Calu3 (cell line): ENCODE results near the gene RPSA. TPM values are rescaled to one million over a fixed set of nuclear protein-coding genes. Genes with fewer than 3 reads are reported as not detected.

ENCODE experiments used
- BruUV-seq: library from RNA; stranded (reverse); fragments of 400-500 nt; replicated peaks from 2 replicates; lab custom pipeline; 2021; lab: Mats Ljungman, UMichigan
- CTCF ChIA-PET: fragments of 300-600 bp; sonication (Branson Sonifier 250); formaldehyde crosslinking; loops from one replicate; lab custom pipeline; 2022; ENCODE audit warnings: antibody characterized with exemption; lab: Charles Lee
- DNase-seq: peaks from one replicate; pipeline ENCODE4 v3.0.0; 2022
- H3K27ac Mint-ChIP-seq: one replicate; pipeline ENCODE4 v1.8.0; 2022; ENCODE audit warnings: mixed read lengths; ENCODE audit not compliant: unreplicated experiment
- H3K27me3 Mint-ChIP-seq: one replicate; pipeline ENCODE4 v1.8.0; 2022; ENCODE audit warnings: mixed read lengths; ENCODE audit not compliant: unreplicated experiment
- H3K36me3 Mint-ChIP-seq: one replicate; pipeline ENCODE4 v1.8.0; 2022; ENCODE audit warnings: mild to moderate bottlenecking, moderate library complexity, mixed read lengths; ENCODE audit not compliant: insufficient read depth, unreplicated experiment
- H3K4me1 Mint-ChIP-seq: one replicate; pipeline ENCODE4 v1.8.0; 2022; ENCODE audit warnings: mild to moderate bottlenecking, low read depth, mixed read lengths; ENCODE audit not compliant: unreplicated experiment
- H3K4me3 Mint-ChIP-seq: one replicate; pipeline ENCODE4 v1.8.0; 2022; ENCODE audit warnings: mild to moderate bottlenecking, low read depth, moderate library complexity, mixed read lengths; ENCODE audit not compliant: unreplicated experiment
- H3K9me3 Mint-ChIP-seq: one replicate; pipeline ENCODE4 v1.8.0; 2022; ENCODE audit warnings: low read depth, mixed read lengths; ENCODE audit not compliant: unreplicated experiment
- intact Hi-C: fragments of 100-400 bp; cut with micrococcal nuclease; formaldehyde crosslinking; loops from one replicate; pipeline ENCODE4 v1.10.0; 2022; ENCODE audit not compliant: unreplicated experiment
- total RNA-seq: library from RNA; stranded (reverse); gene quantifications from 2 replicates; pipeline ENCODE4 v1.2.3, GENCODE V29; 2022
- TF ChIP-seq, protein P1 (sequence below): fragments of 200-600 bp; IDR thresholded peaks from one replicate; pipeline ENCODE4 v1.8.0; 2022; ENCODE audit warnings: antibody characterized with exemption; ENCODE audit not compliant: unreplicated experiment

RPSA gene
- total RNA-seq, 1 experiment from 2014 or later = 904 TPM

DNA sequence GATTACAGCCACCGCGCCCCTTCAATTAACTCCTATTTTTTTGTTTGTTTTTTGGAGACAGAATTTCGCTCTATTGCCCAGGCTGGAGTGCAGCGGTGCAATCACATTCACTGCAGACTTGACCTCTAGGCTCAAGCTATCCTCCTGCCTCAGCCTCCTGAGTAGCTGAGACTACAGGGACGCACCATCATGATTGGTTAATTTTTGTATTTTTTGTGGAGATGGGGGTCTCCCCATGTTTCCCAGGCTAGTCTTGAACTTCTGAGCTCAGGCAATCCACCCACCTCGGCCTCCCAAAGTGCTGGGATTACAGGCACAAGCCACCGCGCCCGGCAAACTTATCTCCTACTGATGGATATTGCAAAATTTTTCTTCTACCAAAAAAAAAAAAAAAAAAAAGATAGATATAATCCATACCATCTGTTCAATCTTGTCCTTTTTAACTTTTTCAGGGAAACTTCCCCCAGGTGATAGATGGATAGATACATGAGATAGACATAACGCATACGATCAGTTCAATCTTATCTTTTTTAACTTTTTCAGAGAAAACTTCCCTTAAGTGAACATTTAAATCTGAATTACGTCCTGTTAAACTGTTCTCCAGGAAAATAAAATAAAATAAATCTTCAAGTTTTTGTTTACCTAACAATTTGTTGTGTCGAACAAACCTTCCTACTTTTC lies 693 bp upstream of the RPSA start:
- Mint-ChIP-seq H3K36me3 (peaks cover 48% of the 10 kb centered on the region), H3K4me3 (peak overlapping the region; percentile 91), H3K27ac (peak overlapping the region; percentile 100), H3K27me3 (no peaks in the 10 kb centered on the region), H3K4me1 (peaks cover 11% of the 10 kb centered on the region), H3K9me3 (no peaks in the 10 kb centered on the region)
- DNase-seq = no peak
- TF ChIP-seq, protein P1, sequence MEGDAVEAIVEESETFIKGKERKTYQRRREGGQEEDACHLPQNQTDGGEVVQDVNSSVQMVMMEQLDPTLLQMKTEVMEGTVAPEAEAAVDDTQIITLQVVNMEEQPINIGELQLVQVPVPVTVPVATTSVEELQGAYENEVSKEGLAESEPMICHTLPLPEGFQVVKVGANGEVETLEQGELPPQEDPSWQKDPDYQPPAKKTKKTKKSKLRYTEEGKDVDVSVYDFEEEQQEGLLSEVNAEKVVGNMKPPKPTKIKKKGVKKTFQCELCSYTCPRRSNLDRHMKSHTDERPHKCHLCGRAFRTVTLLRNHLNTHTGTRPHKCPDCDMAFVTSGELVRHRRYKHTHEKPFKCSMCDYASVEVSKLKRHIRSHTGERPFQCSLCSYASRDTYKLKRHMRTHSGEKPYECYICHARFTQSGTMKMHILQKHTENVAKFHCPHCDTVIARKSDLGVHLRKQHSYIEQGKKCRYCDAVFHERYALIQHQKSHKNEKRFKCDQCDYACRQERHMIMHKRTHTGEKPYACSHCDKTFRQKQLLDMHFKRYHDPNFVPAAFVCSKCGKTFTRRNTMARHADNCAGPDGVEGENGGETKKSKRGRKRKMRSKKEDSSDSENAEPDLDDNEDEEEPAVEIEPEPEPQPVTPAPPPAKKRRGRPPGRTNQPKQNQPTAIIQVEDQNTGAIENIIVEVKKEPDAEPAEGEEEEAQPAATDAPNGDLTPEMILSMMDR = no peak
- TSS peak; percentile 89 for BruUV-seq
- CTCF ChIA-PET = interaction anchor here (0.6 to 0.7 kb wide), 2 partner anchors 19 to 97 kb away, joined by 4 to 5 read pairs; no protein-coding TSS in a partner anchor
- intact Hi-C loops = no loop called here

DNA sequence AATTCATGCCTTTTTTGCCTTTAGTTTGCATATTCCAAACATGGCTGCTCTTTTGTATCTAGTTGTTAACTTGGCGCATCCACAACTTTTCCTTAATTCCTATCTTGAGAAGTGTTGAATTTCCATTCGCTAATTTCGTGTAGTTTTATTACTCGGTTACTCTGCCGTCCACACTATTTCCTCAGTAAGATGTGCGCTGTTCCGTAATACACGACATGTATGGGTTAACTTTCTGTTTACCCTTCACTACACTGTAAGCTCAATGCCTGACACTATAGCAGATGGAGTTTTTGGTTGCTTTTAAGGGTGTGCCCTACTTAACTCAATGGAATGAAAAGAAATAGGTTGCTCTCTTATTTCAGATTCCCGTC lies 724 bp downstream of the RPSA start:
- Mint-ChIP-seq H3K9me3 (no peaks in the 10 kb centered on the region), H3K36me3 (peaks cover 60% of the 10 kb centered on the region), H3K4me1 (peaks cover 11% of the 10 kb centered on the region), H3K27me3 (no peaks in the 10 kb centered on the region), H3K4me3 (peak overlapping the region; percentile 91), H3K27ac (peak overlapping the region; percentile 100)
- TF ChIP-seq, protein P1 = no peak
- BruUV-seq = no TSS peak
- intact Hi-C loops = no loop called here
- CTCF ChIA-PET = interaction anchor here (0.7 to 0.8 kb wide), 2 partner anchors 8 to 29 kb away, joined by 3 read pairs; no protein-coding TSS in a partner anchor
- no peak for DNase-seq

DNA sequence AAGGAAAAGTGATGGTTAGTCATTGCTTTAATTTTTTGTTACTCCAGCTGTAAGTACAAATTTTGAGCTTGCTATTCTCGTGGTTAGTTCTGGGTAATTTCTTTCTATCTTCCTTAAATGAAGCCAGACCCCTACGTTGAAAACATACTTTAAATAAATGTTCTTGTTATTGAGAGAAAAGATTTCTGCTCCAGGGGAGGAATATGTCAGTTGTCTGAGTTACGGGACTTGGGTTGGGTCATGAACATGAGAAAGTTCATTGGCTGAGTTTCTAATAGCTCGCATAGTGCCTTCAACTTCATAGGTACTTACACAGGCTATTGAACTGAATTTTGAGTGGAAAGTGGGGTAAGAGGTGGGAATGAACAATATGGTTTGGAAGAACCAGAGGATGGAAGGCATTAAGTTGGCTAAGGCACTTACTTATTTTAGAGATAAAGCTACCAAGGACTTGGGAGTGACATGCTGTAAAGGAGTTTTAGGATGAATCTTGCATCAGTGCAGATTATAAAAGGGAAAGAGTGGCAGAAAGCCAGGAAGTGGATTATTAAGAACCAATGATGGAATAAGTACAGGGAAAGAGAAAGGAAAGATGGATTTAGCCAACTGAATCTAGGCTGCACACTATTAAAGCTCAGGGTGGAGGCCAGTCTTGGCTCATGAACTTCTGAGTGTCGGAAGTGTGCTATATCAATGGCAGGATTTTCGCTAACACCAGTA lies 1.4 kb downstream of the RPSA start:
- Mint-ChIP-seq H3K9me3 (no peaks in the 10 kb centered on the region), H3K27me3 (no peaks in the 10 kb centered on the region), H3K4me3 (peak overlapping the region; percentile 91), H3K36me3 (peaks cover 67% of the 10 kb centered on the region), H3K27ac (peak overlapping the region; percentile 100), H3K4me1 (peaks cover 11% of the 10 kb centered on the region)
- CTCF ChIA-PET = no interaction called here
- no peak for DNase-seq
- BruUV-seq = no TSS peak
- intact Hi-C loops = no loop called here
- TF ChIP-seq, protein P1 = no peak

DNA sequence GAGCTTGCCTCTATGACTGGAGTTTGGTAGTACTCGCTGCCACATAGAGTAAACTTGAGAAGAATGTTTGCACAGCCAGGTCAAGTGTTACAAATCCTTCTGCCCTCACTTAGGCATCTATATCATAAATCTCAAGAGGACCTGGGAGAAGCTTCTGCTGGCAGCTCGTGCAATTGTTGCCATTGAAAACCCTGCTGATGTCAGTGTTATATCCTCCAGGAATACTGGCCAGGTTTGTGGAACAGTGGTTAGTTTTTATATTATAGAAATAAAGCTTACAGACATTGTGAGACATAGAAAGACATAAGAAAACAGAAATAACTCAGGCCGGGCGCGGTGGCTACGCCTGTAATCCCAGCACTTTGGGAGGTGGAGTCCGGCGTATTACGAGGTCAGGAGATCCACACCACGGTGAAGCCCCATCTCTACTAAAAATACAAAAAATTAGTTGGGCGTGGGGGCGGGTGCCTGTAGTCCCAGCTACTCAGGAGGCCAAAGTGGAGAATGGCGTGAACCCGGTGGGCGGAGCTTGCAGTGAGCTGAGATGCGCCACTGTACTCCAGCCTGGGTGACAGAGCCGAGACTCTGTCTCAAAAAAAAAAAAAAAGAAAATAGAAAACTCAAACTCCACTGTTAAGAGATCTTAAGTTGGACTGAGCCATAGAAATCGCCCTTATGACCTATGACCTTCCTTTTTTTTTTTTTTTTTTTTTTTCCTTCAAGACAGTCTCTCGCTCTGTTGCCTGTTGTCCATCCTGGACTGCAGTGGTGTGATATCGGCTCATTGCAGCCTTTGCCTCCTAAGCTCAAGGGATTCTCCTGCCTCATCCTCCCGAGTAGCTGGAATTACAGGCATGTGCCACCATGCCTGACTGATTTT lies 2.2 kb downstream of the RPSA start:
- BruUV-seq = no TSS peak
- peaks cover 11% of the 10 kb centered on the region for H3K4me1 Mint-ChIP-seq
- H3K36me3 Mint-ChIP-seq = peaks cover 75% of the 10 kb centered on the region
- no peak for DNase-seq
- TF ChIP-seq, protein P1 = no peak
- CTCF ChIA-PET = no interaction called here
- intact Hi-C loops = no loop called here
- H3K9me3 Mint-ChIP-seq = no peaks in the 10 kb centered on the region
- peak overlapping the region; percentile 91 for H3K4me3 Mint-ChIP-seq
- H3K27ac Mint-ChIP-seq = peak overlapping the region; percentile 100
- no peaks in the 10 kb centered on the region for H3K27me3 Mint-ChIP-seq
